HG02759 (cell line): ENCODE results near the gene LTA4H.

Source experiments
- ATAC-seq: cut with Tn5 transposase; IDR thresholded peaks from one replicate; pipeline ENCODE4 v1.9.1; 2021; ENCODE audit warnings: mild to moderate bottlenecking, moderate library complexity; ENCODE audit not compliant: unreplicated experiment

The LTA4H gene

DNA sequence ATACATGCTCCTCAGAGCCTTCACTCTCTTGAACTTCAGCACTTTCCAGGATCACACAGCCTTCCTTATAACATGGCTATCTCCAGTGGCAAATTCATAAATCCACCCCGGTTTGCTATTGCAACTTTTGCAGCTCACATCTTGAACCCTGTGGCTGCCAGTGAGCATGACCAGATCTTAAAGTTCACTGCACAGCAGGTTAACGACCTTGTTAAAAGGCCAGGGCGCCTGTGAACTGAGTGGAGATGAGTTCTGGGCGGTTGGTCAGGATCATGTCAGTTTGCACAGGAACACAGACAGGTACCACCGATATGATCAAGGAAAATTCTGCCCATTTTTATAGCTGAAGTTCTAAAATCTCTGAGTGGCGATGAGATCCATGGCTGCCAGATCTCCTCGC, 24.7 kb upstream of the LTA4H start:
- no peak for ATAC-seq

DNA sequence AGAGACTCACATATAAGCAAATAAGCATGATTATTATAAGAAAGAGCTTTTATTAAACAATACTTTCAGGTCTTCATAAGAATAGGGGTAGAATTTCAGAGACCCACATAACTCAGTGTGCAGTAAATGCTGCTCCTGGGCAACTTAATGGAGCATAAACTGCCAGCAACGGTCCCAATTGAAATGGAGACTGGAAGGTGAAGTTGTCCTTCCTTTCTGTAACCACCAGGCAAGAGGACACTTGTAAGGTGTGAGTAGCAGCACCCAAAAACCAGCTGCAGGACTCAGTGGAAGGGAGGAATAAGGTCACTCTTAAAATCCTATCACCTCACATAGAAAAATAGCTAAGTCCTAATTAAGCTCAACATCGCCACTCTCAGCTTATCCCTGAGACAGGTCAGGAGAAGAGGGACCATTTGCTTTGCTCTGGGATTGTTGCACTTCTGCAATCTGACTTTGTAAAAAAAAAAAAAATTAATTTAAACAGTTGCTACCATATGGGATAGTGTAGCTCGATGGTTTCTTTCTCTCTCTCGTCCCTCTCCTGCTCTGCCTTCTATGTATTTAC, 22.7 kb upstream of the LTA4H start:
- no peak for ATAC-seq

DNA sequence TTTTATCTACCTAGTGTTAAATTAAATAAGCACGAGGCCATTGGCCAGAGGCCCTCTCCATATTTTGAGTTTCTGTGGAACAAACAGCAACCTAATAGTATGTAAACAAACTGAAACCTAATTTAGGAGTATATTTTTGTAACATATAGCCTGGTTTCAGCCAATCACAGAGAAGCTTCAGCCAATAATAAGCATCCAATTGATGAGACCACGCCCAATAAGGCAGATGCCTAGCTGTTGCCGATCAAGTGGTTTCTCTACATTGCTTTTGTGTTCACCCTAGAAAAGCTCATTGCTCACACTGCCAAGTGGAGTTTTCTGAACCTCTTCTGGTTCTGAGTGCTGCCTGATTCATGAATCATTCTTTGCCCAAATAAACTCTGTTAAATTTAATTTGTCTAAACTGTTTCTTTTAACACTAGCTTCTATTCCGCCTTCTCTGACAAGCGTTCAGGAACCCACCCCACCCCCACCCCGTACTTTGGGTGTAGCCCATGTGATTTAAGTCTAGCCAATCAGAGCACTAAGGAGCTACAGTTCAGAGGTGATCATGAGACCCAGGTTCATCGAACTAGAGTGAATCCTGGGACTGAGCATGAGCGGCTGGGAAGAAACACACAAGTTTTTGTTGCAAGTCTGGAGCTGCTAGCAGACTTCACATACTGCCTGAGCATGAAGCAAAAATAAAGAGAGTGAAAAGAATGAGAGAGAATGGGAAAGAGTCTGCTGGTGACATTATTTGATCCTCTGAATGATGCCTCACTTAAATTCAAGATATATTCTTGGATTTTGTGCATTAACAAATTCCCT, 21.5 kb upstream of the LTA4H start:
- ATAC-seq = no peak

DNA sequence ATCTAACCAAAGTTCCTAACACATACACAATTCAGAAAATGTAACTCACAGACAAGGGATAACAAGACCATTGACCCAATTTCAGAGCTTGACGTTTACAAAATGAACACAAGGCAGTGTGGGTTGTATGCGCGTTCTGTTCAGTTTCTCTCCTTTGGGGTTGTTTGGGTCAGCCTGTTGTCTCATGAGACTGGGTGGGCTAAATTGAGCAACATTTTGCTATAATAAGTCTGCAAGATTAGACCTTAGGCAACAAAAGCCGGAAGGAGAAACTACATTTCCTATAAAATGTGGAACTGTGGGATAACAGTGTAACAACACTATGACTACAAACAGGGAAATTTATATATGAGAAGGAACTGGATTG, 18.8 kb upstream of the LTA4H start:
- no peak for ATAC-seq

DNA sequence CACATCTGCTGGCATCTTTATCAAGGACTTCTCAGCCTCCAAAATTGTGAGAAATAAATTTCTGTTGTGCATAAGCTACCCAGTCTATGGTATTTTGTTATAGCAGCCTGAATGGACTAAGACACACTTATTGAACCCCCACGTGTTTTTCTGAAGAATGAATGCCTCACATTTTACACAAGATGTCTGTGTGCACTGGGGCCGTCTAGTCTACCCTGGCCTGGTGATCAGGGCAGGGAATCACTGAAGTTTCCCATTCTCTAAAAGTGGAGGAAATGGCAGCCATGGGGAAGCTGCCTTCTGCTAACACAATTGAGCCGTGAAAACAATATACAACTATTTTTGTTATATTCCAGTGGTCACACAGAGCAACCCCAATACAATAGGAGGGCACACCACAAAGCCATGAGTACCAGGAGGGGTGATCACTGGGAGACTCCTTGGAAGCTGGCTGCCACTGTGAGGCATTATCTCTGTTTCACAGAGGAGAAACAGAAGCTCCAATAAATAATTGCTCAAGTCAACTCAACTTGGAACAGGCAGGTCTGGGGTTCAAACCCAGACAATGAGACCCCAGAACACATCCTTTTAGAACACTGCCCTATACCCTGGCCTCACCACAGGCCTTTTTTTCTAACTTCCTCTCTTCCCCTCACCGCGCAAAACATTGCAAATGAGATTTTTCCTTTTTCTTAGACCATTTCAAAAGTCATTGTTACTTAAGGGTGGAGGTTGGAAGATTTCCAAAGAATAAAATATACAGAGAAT, 18.3 kb upstream of the LTA4H start:
- ATAC-seq = no peak

DNA sequence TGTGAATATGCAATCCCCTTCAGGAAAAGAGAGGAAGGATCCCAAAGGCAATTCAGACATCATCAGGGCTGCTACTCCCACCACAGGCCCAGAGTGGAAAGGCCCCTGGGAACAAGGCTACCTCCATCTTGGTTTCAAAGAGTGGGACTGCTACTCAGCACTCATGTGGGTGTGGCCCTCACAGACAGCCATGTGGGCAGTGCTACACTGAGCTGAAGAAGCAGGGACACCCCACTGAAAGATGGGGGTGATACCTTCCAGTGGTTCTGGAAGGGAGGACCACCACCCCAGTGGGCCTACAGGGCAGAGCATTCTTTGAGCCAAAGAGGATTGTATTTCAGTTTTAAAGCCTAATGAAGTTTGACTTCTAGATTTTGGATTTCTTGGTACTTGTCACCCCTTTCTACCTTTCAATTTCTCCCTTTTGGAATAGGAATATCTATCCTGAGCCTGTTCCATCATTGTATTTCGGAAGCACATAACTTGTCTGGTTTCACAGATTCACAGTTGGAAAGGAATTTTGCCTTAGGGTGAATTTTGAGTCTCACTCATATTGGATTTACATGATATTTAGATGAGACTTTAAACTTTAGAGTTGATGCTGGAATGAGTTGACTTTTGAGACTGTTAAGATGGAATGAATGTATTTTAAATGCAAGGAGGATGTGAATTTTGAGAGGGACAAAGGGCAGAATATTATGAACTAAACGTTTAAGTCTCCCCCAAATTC, 16.5 kb upstream of the LTA4H start:
- no peak for ATAC-seq

DNA sequence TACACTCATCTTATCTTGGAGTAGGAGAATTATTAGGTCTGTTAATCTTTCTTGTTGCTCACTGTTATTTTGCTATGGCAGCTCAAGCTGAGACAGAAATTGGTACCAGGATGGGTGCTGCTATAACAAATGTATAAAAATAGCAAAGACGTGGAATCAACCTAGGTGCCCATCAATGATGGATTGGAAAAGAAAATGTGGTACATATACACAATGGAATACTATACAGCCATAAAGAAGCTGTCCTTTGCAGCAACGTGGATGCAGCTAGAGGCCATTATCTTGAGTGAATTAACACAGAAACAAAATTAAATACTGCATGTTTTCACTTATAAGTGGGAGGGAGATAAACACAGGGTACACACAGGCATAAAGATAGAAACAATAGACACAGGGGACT, 14.8 kb upstream of the LTA4H start:
- no peak for ATAC-seq

DNA sequence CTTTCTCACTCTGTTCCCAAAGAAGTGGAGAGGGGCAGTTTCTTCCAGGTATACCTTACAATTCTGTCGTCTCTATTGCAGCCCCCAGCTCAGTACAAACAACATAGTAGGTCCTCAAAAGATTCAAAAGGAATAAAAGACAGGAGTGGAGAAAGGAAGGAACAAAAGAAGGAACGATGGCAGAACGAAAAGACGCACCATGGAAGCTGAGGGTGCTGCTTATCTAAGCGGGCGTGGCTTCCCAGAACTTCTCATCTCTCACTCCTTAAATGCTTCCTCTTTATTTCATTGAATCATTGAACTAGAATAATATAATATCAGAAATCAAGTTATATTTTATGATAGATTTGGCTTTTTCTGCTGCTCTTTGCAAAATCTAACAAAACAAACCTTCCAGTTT, 13.7 kb upstream of the LTA4H start:
- ATAC-seq = no peak

DNA sequence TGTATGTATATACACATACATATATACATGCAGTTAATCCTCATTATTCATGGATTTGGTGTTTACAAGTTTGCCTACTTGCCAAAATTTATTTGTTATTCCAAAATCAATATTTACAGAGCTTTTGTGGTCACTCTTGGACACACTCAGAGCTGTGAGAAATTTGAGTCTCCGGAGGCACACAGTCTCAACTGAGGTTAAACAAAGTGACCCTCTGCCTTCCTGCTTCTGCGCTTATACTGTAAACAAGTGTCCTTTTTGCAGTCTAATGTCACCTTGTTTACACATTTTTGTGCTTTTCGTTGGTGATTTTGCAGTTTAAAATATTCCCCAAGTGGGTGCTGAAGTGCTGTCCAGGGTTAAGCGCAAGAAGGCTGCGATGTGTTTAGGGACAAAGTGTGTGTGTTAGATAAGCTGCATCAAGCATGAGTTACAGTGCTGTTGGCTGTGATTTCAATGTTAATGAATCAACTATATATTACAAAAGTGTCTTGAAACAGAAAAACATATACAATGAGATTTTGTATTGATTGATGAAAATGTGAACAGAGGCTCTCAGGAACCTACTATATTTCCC, 13.1 kb upstream of the LTA4H start:
- ATAC-seq = no peak

DNA sequence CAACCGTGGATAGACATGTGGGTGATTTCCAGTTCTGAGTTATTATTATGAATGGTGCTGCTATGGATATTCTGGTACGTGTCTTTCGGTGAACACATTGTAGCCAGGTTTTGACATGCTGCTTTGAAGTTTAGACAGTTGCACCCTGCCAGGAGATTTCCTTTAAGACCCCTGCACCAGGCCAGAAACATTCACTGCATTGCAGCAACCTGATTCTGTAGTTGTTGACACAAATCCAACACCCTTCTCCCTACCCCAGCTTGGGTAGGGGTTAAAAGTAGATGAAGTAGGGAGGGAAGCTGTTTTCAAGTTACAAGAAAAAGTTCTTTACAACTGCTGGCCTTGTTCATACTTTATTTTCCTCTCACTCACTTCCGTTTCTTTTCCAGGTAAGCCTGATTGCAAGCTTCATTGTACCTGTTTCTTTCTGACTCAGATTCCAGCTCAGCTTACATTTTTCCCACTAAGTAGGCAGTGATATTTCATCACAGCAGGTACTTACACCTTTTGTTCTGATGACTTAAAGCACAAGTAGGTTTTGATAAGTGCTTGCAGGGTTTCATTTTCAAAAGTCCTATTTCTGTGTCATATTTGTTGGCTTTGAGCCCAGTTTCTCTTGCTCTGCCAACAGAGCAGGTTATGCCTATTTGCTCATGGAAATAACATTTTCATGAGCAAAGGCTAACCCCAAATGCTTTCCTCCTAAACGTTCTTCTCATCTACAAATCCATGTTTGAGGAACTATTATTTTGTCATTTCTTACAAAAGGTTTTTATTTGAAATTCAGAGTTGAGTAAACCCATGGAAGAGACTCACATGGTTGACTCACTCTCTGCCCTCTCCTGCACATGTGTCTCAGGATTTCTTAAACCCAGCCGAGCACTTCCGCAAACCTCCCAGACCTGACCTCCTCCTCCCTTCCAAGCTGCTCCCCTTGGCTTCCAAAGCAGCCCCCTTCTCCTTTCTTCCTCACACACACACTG, 12.1 kb upstream of the LTA4H start:
- peak; percentile 70 for ATAC-seq

DNA sequence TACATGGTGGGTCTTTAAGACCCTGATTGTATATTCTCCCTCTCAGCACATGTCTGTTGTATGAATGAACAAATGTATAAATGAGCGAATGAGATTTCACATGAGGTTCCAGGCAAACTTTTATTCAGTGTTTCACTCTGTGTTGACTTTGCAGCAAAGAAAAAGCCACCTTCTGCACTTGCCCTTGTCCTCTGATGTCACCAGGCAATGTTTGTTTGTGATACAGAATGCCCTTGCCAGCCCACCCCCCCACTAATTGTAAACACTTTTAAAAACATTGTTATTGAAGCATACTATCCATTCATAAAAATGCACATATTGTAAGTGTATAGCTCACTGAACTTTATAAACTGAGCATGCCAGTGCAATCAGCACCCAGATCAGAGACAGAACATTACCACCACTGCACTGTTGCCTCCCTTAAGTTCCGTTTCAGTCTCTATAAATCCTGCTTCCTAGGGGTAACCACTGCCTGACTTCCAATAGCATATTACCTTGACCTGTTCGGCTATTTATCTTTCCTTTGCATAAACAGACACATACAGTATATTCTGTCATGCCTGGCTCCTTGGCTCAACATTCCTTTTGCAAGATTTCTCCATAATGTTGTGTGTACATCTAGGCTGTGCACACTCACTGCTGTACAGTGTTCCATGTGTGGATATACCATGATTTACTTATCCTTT, 11.3 kb upstream of the LTA4H start:
- no peak for ATAC-seq

DNA sequence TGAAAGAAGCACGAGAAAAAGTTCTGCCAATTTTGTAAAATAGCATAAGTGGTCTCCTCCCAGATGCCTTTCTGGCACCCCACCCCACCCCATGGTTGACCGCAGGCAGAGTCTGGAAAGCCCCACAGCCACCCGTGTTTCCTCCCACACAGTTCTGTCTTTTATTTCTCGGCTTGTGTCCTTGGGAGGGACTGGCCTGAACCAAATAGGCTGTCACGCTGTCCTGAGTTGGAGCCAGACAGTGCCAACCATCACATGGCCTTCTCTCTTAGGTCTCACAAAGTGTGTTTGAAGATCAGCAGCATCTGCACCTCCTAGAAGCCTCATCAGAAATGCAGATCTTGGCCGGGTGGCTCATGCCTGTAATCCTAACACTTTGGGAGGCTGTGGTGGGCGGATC, 10.2 kb upstream of the LTA4H start:
- ATAC-seq = no peak

DNA sequence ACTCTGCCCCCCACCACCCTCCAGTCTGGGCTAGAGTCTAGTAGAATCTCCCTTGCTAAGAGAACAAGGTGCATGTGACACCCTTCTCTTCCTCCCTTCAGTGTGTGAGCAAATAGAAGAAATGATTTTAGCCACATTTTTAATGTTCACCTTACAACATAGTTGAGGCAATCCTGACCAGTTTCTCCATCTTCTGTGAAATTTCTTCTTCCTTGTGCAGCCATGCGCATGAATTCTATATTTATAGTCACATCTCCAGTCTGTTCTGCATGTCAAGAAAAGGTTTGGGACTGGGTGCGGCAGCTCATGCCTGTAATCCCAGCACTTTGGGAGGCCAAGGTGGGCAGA, 9.5 kb upstream of the LTA4H start:
- ATAC-seq = no peak

DNA sequence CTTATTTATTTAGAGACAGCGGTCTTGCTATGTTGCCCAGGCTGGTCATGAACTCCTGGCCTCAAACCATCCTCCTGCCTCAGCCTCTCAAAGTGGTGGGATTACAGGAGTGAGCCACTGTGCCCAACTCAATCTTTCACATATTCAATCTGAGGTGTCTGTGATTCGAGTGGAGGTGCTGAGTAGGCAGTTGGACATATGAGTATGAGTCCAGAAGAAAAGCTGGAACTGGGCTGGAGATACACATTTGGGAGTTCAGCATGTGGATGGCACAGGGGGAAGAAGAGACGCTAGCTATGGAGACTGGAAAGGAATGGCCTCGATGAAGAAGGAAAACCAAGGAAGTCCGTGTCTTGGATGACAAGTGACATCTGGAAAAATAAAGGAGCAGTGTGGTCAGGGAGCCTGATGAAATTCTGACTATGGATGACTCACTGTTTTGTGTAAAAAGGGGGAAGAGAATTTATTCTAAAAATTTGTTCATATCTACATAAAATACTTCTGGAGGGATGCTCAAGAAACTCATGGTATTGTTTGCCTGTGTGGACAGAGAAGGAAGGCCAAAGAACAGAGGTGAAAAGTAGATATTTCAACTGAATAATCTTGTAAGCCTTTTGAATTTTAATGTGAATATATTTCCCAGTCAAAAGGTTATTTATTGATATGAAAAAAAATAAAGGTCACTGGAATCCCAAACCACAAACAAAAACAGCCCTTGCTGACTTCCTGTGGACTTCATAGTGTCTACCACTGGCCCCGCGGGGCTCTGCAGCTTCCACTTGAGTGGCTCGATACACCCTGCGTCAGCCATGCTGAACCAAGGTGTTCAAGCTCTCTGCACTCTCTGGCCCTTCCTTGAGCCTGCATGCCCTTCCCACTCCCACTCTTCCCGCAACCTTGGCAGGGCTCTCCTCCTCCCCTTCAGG, 8.9 kb upstream of the LTA4H start:
- no peak for ATAC-seq

DNA sequence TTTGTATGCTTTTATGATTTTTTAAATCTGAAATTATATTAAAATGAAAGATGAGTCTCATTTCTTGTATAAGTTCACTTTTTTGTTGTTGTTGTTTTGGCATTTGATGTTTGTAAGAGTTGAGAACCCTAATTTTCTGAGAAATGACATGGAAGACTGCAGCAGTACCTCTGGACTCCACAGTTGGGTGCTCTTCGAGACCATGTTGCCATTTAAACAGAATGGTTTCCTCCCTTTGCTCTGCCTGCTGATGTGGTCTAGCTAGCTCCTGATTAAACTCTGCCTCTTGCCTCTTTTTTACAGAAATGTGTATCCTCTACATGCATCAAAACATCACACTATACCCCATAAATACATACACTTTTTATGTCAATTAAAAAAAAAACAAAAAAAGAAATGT, 5.8 kb upstream of the LTA4H start:
- no peak for ATAC-seq

DNA sequence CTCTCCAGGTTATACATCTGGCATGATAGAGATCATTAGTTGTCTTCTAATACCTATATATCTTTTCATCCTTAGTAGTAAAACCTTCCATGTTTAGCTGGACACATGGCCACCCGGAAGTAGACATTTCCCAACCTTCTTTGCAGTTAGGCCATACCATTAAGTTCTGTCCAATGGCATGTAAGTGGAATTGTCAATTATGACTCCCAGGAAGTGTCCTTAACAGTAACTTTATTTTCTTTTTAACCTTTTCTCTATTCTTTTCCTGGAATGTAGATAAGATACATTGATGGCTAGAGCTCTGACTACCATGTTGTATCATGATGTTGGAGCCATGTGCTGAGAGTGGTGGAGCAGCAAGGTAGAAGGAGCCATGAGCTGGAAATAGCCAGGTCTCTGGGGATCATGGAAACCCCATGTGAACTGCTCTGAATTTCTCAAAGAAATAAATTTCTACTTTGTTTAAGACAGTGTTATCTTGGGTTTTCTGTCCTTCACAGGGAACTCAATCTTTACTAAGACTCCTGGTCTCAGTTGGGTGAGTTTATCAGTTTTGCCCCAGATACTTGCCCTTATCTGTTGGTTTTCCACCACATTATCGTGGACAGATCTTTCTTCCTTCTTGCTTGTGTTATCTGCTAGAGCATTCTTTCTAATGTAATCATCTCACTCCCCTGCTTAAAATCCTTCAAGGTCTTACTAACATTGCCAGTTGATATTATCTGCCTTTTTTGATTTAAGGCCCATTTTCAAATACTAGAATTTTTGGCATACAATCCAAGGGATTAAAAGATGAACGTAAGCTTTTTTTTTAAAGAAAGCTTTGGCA, 5.1 kb upstream of the LTA4H start:
- ATAC-seq = no peak

DNA sequence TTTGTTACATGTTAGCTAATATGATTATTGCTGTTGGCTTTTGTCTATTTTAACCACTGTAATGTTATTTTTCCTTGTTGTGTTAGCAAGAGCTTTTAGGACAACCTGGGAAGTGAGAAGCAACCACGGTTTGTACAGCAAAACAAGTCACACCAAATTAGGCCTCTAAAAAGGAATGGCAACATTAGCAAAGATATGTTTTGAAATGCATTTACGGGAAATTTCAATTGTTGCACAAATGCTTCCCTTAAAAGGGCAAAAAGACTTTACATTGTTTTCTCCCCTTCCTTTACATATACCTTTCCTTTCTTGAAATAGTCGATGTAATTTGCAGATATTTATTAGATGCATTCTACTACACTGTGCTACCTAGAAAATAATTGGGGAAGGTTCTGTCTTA, 4.1 kb upstream of the LTA4H start:
- ATAC-seq = no peak
